ENCODE measurements around the gene TMEM17. TPM values are rescaled to one million over a fixed set of nuclear protein-coding genes. Genes with fewer than 3 reads are reported as not detected.

The TMEM17 gene
- total RNA-seq, 4 donors from 2014 or later: 1.7 to 3.4 (median 2.7) TPM

DNA sequence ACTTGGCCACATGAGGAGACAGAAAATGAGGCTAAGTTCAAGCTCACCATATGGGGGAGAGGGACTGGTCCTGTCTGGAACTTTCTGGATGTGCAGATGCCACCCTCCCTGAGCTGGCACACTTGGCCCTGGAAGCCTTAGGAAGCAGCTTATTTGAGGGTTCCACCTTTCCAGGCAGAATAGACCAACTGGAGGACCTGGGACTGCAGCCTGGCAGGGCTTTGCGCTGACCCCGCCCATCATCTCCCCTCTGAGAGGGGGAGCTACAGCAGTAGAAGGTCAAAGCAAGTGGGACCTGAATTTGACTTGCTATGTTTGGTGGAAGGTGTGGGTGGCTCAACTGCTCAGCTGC, 39.5 kb downstream of the TMEM17 start:
- Histone ChIP-seq H3K27ac (peak overlapping the region; percentile 32 to 84 (median 76)), H3K4me3 (no peak overlapping the region), H3K9me3 (no peaks in the 10 kb centered on the region), H3K4me1 (peaks cover 24 to 70% (median 50%) of the 10 kb centered on the region in 3 donors), H3K36me3 (no peaks in the 10 kb centered on the region), H3K27me3 (no peaks in the 10 kb centered on the region)
- TF ChIP-seq, protein P1, sequence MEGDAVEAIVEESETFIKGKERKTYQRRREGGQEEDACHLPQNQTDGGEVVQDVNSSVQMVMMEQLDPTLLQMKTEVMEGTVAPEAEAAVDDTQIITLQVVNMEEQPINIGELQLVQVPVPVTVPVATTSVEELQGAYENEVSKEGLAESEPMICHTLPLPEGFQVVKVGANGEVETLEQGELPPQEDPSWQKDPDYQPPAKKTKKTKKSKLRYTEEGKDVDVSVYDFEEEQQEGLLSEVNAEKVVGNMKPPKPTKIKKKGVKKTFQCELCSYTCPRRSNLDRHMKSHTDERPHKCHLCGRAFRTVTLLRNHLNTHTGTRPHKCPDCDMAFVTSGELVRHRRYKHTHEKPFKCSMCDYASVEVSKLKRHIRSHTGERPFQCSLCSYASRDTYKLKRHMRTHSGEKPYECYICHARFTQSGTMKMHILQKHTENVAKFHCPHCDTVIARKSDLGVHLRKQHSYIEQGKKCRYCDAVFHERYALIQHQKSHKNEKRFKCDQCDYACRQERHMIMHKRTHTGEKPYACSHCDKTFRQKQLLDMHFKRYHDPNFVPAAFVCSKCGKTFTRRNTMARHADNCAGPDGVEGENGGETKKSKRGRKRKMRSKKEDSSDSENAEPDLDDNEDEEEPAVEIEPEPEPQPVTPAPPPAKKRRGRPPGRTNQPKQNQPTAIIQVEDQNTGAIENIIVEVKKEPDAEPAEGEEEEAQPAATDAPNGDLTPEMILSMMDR (IDR thresholded peaks at IDR 0.05): no peak
- no peak for TF ChIP-seq POLR2A (IDR thresholded peaks at IDR 0.05)
- intact Hi-C loops (cut with DNase I): no loop called here
- 78% methylated on average over 2 of the region's 2 CpGs; no CpG with 5 or more reads in 1 of the 2 donors for WGBS, 2 donors
- no peak for DNase-seq

DNA sequence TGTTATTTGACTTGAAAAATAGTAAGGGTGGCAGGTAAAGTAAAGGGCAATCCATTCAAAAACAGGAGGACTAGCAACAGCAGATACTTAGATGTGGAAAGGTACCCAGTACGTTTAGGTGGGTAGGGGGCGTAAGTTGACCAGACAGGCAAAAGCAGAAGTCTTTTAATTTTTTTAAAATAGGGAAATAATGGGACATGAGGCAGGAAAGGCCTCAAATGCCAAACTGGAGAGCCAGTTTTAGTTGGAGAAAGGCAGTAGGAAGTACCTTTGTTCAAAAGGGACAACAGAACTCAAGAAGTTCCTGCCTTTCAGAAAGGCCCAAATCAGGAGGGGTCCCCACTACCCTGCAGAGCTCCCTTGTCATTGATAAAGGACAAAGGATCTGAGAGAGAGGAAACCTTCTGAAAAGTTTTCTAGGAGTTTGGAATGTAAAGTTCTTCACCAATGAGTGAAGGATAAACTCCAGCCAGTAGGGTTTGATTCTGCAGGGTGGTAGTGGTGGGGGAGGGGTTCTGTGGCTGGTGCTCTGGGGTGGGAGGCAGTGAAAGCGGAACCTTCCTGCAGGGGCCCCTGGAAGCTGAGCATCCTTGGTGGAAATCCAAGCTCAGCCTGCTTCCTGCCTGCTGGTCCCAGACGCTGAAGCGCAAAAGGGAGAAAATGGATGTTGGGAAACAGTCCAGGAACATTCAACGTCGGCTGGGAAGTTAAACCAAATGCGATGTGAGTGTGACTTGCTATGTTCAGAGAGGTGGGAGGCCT, 40.1 kb downstream of the TMEM17 start:
- Histone ChIP-seq H3K4me1 (peaks cover 24 to 73% (median 54%) of the 10 kb centered on the region in 3 donors), H3K27ac (peak overlapping the region; percentile 32 to 84 (median 76)), H3K36me3 (no peaks in the 10 kb centered on the region), H3K9me3 (no peaks in the 10 kb centered on the region), H3K4me3 (no peak overlapping the region), H3K27me3 (no peaks in the 10 kb centered on the region)
- intact Hi-C loops (cut with DNase I): no loop called here
- TF ChIP-seq, protein P1 (IDR thresholded peaks at IDR 0.05): no peak
- no peak for TF ChIP-seq POLR2A (IDR thresholded peaks at IDR 0.05)
- WGBS, 2 donors: 42 to 61% methylated on average over 7 to 8 of the region's 8 CpGs
- no peak for DNase-seq

DNA sequence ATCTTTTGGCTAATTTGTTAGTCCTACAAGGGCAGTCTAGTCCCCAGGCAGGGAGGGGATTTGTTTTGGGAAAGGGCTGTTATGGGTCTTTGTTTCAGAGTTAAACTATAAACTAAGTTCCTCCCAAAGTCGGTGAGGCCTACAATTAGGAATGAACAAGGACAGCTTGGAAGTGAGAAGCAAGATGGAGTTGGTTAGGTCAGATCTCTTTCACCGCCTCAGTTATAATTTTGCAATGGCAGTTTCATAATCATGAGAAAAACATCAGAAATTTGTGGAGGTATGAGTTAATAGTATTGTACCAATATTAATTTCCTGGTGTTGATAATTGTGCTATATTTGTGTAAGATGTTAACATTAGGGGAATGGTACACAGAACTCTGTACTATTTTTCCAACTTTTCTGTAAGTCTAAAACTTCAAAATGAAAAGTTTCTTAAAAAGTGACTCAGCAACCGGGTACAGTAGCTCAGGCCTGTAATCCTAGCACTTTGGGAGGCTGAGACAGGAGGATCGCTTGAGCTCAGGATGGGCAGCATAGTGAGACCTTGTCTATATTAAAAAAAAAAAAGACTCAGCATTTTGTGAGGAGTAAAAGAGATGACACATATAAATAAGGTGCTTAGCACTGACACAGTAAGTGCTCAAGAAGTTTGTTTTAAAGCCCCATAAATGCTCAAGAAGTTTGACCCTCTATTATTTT, 40.8 kb downstream of the TMEM17 start:
- 85 to 86% methylated on average over 4 of the region's 4 CpGs for WGBS, 2 donors
- H3K36me3 ChIP-seq: no peaks in the 10 kb centered on the region
- TF ChIP-seq, protein P1 (IDR thresholded peaks at IDR 0.05): no peak
- no peak for TF ChIP-seq POLR2A (IDR thresholded peaks at IDR 0.05)
- no peaks in the 10 kb centered on the region for H3K9me3 ChIP-seq
- peak overlapping the region in 1 of 4 donors; percentile 81 for H3K27ac ChIP-seq
- H3K27me3 ChIP-seq: no peaks in the 10 kb centered on the region
- H3K4me3 ChIP-seq: no peak overlapping the region
- no peak for DNase-seq
- intact Hi-C loops (cut with DNase I): no loop called here
- H3K4me1 ChIP-seq: peaks cover 20 to 68% (median 48%) of the 10 kb centered on the region in 3 donors

DNA sequence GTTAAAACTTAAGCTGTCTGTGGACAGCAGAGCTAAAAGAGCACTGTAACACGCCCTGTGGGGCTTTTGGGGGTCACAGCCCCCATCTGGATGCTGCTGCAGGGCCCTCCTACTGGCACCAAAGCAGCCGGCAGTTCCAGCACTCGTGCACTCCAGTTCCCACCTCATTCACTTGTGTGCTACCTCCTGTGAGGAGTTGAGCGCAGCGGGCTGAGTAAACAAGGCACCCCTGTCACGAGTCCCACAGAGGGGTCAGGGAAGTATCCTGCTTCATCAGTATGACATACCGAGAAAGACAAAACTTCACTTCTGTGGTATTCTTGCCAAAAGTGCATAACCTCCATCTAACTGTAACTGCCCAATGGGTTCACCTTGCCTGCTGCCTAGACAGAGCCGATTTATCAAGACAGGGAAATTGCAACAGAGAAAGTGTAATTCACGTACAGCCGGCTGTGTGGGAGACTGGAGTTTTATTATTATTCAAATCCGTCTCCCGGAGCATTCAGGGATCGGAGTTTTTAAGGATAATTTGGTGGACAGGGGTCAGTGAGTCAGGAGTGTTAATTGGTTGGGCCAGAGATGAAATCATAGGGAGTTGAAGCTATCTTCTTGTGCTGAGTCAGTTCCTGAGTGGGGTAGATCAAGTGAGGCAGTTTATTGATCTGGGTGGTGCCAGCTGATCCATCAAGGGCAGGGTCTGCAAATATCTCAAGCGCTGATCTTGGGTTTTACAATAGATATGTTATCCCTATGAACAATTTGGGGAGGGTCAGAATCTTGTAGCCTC, 41.6 kb downstream of the TMEM17 start:
- intact Hi-C loops (cut with DNase I): no loop called here
- Histone ChIP-seq H3K4me1 (peaks cover 13 to 64% (median 41%) of the 10 kb centered on the region in 3 donors), H3K36me3 (no peaks in the 10 kb centered on the region), H3K27ac (no peak overlapping the region), H3K4me3 (no peak overlapping the region), H3K27me3 (no peaks in the 10 kb centered on the region), H3K9me3 (no peaks in the 10 kb centered on the region)
- WGBS, 2 donors: 85 to 88% methylated on average over 12 to 14 of the region's 14 CpGs
- TF ChIP-seq POLR2A (IDR thresholded peaks at IDR 0.05): no peak
- TF ChIP-seq, protein P1 (IDR thresholded peaks at IDR 0.05): no peak
- no peak for DNase-seq

Data from esophagus squamous epithelium (tissue), 5 donors.